Midbrain (tissue), 1 donor: ENCODE results near the gene MYO1G.
"Not testable (repeated sequence)": the region's sequence is repeated elsewhere in the genome, so short reads cannot be mapped to it uniquely, and the experiment has no call there.

Experiments used
- DNase-seq: peaks from one replicate; lab custom pipeline; 2025; lab: John Stamatoyannopoulos, UW

Gene MYO1G

DNA sequence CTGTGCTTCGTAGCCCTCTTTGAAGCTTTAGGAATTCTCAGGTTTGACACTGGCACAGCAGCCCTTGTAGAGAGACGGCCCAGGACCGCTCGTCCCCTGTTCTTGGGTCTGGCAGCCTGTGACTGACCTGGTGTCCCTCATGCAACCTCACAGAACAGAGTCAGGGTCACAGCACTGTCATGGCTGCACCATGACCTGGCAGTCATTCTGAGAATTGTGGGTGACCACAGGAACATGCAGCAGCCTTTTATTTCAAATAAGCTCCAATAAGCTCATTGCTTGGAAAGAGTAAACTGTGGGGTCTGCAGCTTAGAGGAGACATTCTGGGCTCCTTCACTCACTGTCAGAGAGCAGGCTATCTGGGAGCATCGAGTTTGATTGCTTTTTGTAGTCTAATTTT lies 42.5 kb downstream of the MYO1G start:
- DNase-seq, result no peak

DNA sequence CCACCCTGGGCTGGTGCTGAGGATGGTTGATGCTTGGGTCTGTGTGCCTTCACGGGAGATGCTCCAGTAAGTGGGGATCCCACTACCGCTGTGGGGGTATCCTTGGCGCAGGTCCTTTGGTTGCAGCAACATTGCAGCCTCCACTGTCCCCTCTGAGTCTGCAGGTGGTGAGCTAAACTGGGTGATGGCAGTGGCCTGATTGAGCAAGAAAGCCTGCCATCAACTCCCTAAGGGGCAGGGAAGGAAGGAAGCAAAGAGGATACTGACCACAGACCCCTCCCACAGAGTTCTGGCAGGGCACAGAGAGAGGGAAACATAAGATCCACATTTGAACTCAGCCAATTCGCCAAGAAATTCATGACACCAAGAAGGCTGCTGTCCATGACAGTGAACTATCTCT lies 43.2 kb downstream of the MYO1G start:
- DNase-seq, result no peak

DNA sequence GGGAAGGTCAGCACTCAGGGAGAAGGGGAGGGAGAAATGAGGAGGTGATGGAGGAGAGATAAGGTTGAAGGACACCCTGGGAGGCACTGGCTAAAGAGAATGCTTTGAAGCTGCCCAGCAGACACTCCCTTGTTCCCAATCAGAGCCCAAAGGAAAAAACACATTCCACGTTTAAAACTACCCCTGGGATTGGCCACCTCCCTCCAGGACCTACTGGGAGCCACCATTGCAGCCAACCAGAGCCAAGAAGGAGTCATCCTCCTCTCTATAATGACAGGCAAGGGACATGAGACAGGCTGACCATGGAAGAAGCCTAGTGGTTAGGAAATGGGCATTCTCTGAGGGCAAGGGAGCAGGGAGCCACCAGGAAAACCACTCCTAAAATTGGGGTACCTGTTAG lies 43.8 kb downstream of the MYO1G start:
- no peak for DNase-seq

DNA sequence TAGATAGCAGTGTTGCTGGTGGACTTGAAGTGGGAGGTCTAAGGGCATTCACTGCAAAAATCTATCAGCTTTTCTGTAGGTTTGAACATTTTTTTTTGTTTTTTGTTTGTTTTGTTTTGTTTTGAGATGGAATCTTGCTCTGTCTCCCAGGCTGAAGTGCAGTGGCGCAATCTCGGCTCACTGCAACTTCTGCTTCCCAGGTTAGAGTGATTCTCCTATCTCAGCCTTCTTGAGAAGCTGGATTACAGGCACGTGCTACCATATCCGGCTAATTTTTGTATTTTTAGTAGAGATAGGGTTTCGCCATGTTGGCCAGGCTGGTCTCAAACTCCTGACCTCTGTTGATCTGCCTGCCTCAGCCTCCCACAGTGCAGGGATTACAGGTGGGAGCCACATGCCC lies 44.3 kb downstream of the MYO1G start:
- DNase-seq, result not testable (repeated sequence)

DNA sequence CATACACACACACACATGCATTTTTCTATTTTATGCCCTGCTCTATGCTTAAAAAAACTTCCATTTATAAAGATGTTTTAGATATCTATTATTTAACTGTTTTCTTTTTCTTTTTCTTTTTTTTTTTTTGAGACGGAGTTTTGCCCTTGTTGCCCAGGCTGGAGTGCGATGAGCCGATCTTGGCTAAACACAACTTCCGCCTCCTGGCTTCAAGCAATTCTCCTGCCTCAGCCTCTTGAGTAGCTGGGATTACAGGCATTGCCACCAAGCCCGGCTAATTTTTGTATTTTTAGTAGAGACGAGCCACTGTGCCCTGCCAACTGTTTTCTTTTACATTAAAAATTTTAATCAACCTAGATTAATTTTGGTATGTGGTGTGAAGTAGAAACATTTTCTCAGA lies 47.9 kb downstream of the MYO1G start:
- DNase-seq, result no peak

DNA sequence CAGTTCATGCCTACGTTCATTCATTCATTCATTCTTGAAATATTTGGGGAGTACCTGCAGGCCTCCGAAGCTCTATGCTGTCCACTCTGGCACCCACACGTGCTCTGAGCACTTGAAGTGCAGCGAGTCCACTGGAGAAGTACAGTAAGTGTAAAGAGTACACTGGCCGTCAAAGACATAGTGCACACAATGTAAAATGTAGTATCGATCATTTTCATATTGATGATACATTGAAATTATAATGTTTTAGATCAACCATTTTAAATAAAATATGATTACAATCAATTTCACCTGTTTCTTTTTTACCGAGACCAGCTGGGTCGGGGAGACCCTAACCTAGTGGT lies 56.5 kb downstream of the MYO1G start:
- no peak for DNase-seq

DNA sequence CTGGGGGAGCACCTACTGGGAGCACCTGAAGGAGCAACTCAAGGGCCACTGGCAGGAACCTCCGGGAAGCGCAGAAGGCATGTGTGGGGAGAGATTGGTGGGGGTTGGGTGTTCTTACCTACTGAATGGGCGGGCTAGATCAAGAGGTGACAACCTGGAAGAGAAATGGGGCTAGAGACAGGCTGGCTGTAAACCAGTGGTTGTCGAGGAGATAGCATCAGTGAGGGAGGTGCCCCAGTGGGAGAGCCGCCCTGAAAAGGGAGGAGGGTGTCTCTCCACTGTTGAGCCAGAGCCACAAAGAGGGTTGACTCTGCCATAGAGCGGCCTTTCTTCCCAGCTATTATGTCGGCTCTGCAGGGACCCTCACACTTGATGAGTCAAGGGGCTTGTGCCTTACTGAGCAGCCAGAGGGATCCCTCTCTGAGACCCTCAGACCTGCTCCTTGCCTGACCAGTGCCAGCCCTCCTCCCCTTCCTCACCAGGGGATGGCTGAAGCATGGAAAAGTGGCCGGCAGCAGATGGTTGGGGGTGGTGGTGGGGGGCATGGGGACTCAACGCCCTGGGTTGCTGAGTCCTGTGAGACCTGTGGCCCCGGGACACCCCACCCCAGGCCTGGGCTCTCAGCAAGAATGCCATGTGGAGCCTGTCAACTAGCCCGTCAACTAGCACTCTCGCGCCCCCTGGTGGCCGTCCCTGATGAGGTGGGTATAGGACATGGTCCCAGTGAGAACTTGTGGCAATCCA lies 57.0 kb downstream of the MYO1G start:
- DNase-seq, result peak; percentile 84

DNA sequence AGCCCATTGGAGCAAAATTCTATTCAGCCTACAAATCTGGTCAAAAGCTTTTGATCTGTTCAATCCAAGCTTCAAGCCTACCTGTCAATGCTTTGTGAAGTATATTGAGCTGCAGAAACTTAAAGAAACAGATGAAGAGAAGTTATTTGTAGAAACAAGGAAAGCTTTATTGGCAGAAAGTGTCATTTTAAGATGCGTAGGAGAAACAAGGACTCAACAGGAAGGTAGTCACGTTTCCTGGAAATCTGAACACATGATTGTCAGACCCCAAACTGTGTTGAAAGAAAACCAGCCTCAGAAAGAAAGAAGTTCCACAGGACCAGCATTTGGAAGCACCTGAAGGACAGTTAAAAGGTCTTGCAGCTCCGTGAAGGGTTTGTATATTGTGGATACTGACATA lies 58.7 kb downstream of the MYO1G start:
- DNase-seq, result no peak

DNA sequence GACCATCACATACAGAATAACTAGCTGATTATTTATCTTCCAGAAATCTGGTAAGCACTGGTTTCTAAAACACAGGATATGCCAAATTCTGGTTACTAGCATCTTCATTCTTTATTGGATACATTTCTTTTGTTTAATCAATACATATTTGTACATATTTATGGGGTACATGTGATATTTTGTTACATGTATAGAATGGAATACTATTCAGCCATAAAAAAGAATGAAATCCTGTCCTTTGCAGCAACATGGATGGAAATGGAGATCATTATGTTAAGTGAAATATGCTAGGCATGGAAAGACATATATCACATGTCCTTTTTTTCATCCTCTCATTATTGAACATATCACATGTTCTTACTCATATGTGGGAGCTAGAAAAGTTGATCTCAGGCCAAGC lies 60.8 kb downstream of the MYO1G start:
- DNase-seq, result no peak

DNA sequence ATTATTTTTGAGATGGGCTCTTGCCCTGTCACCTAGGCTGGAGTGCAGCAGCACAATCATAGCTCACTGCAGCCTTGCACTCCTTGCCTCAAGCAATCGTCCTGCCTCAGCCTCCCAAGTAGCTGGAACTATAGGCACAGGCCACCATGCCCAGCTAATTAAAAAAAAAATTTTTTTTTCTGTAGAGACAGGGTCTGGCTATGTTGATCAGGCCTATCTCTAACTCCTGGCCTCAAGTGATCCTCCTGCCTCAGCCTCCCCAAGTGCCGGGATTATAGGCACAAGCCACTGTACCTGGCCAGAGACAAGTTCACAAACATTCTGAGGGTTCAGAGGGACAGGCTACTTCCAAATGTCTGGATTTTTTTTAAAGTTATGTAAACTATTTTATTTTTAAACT lies 61.4 kb downstream of the MYO1G start:
- no peak for DNase-seq

DNA sequence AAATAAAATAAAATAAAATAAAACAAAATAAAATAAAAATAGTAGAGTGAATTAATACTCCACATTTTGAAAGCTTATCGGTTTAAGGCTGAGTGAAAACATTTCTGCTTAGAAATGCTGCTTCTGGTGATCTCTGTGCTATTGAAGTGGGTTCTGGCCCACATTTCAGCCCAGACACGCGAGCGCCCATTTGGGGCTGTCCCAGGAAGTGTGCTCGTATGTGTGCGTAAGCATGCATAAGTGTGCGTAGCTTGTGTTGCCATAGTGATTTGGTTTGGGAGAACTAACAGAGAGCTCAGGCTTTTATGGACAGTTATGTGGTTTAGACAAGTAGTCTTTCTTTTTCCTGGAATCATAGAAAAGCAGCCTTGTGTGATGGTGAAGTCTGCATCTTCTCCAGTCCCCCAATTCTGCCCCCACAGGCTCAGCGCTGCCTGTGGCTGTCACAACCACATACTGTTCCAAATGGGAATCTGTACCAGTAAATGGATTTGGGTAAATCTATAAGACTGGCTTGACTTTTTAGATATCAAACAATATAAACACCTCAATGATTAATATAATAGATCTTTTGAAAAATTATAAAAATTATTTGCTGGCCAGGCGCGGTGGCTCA lies 63.7 kb downstream of the MYO1G start:
- DNase-seq, result no peak

DNA sequence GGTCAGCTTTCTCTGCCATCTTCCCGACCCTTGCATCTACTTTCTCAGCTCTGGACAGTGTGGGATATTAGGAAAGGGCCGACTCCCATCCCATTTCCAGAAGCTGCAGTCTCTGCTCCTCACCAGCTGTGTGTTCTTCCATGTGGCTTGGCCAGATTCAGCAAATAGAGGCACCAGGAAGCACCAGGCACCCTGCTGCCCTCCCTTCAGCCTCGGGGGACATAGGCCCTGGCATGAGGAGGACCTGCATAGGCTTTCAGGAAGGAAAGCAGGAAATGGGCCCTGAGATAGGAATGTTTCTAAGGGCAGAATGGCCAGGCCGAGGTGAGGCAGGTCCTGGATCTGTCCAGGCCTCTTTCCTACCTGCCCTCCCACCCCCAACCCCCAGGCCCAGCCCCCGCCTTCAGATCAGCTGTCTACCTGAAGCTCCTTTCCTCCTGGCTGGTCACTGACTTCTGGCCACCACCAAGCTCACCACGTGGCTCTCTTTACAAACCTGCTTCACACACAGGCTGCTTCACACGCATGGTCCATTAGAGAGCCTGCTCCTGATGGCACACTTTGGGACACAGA lies 66.0 kb downstream of the MYO1G start:
- no peak for DNase-seq
